Measurements from ENCODE around the gene HOXA5.

DNA sequence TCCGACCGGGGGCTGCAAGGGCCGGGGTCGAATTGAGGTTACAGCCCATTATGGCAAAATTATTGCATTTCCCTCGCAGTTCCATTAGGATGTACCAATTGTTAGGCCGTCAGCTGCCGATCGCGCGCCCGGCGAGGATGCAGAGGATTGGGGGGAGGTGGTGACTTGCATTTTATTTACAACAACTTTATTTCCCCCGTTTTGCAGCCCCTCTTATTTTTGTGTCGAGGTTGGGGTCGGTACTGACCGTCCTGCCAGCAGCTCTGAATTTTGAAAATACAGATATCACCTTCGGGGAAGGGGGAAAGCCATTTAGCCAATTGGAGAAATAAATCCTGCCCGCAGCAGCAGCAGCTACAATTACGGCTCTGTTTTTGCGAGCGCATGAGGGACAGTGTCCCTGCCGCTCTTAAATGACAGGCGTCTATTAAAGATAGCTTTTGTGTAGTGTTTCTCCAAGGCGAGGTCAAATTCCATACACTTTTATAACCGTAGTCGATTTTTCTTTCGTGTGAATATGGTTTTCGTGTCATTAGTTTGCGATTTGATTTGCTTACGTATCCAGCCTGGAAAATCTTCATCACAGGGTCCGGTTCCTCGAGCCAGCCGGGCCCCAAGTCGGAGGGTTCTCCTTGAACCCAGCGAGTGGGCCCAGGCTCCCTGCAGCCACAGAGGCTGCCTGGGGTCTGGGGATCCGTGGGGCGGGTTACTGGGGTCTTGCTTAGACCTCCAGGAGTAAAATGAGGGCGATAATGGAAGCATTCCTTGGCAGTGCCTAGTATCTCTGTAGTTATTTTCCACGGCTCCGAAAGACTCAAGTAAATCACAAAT lies 684 bp upstream of the HOXA5 start:
- no peak for TF ChIP-seq CTCF (IDR thresholded peaks at IDR 0.05)
- TF ChIP-seq POLR2A (IDR thresholded peaks at IDR 0.05), result no peak
- no peak for TF ChIP-seq EP300 (IDR thresholded peaks at IDR 0.05)
